ENCODE measurements around the gene ZNF865.

ZNF865 gene

GRCh38 chr19:55622242-55622969 is 17.0 kb downstream of the ZNF865 start:
- in situ Hi-C loops (cut with MboI; ENCODE audit: low sequenced_read_pairs) = loop anchor here (10.0 kb wide), 1 partner anchor 108 kb away; no protein-coding TSS in a partner anchor

- in situ Hi-C loops (cut with MboI; ENCODE audit: low sequenced_read_pairs) = loop anchor here (10.0 kb wide), 1 partner anchor 108 kb away; no protein-coding TSS in a partner anchor
These were observed 17.7 kb downstream of the ZNF865 start for GRCh38 chr19:55623130-55623529.

- in situ Hi-C loops (cut with MboI; ENCODE audit: low sequenced_read_pairs) = loop anchor here (10.0 kb wide), 1 partner anchor 109 kb away; no protein-coding TSS in a partner anchor
These were observed 18.1 kb downstream of the ZNF865 start for GRCh38 chr19:55623561-55623960.

- in situ Hi-C loops (cut with MboI; ENCODE audit: low sequenced_read_pairs) = loop anchor here (10.0 kb wide), 1 partner anchor 110 kb away; no protein-coding TSS in a partner anchor
These were observed 18.9 kb downstream of the ZNF865 start, which contains the start of gene ZNF784 for GRCh38 chr19:55624109-55625003. Gene ZNF784, minus strand, starts transcription at chr19:55624566. Its CDS starts 5 bp downstream, at chr19:55624561.

GRCh38 chr19:55625004-55625326 is 19.5 kb downstream of the ZNF865 start:
- in situ Hi-C loops (cut with MboI; ENCODE audit: low sequenced_read_pairs) = loop anchor here (10.0 kb wide), 1 partner anchor 110 kb away; no protein-coding TSS in a partner anchor

DNA sequence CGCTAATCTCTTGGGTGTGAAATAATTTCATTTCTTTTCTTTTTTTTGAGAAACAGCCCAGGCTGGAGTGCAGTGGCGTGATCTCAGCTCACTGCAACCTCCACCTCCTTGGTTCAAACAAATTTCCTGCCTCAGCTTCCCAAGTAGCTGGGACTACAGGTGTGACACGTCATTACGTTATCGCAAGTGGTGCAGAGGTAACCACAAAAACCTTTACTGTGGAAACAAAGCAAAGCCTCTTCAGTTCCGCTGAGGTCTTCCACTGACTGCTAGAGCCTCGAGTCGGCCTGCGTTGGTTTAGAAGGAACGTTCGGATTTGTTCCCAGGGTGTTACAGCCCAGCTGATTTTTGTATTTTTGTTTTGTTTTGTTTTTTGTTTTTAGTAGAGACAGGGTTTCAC is 20.9 kb downstream of the ZNF865 start:
- in situ Hi-C loops (cut with MboI; ENCODE audit: low sequenced_read_pairs) = loop anchor here (10.0 kb wide), 1 partner anchor 112 kb away; no protein-coding TSS in a partner anchor

DNA sequence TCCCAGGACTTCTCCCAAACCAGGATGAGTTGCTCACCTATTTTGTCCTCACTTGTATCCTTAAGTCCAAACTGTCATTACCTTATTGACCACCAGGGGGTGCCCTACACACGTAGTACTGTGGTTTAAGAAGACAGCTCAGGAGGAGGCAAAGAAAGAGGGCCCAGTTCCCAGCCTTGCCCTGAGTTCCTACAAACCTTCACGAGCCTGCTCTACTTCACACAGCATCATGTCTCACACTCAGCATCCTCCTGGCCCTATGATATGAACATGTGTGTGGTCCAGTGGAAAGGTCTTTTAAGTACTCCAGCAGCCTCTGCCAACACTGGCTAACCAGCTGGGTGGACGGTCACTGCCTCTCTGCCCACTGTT is 27.0 kb downstream of the ZNF865 start:
- in situ Hi-C loops (cut with MboI; ENCODE audit: low sequenced_read_pairs) = no loop called here

GRCh38 chr19:55633861-55634260 is 28.4 kb downstream of the ZNF865 start:
- in situ Hi-C loops (cut with MboI; ENCODE audit: low sequenced_read_pairs) = no loop called here

DNA sequence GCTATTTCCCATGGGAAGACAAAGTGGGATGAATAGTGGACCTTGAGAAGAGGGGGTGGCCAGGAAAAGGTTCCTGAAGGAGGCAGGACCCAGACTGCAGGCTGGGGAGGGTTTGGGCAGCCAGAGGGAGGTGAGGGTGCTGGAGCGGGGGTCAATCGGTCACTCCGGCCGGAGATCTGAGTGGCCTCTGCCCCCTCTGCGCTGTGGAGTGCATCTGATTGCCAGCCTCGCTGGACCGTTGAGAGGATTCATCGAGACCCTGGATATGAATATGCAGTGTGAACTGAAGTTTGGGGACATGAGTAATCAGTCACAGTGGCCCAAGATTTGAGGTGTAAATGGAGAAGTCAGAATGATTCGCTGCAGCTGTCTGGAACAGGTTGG is 29.9 kb downstream of the ZNF865 start:
- in situ Hi-C loops (cut with MboI; ENCODE audit: low sequenced_read_pairs) = no loop called here

GRCh38 chr19:55635856-55636440 is 30.5 kb downstream of the ZNF865 start:
- in situ Hi-C loops (cut with MboI; ENCODE audit: low sequenced_read_pairs) = no loop called here

GRCh38 chr19:55636723-55637122 is 31.3 kb downstream of the ZNF865 start:
- in situ Hi-C loops (cut with MboI; ENCODE audit: low sequenced_read_pairs) = no loop called here

DNA sequence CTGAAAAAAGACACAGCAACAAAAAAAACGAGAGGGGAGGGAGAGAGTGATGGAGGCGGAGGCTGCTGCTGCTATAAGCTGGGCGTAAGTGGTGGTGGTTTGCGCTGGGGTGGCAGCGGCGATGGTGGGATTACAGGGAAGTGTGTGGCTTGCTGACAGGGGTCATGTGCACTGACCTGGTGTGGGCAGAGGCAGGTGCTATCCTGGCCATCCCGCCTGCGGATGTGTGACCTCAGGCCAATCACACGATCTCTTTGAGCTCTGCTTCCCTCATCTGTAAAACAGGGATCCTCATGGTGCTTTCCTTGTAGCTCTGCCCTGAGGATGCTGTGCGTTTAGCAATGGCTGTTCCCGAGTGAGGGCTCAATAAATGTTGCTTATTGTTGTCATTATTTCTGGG is 32.1 kb downstream of the ZNF865 start:
- in situ Hi-C loops (cut with MboI; ENCODE audit: low sequenced_read_pairs) = no loop called here

DNA sequence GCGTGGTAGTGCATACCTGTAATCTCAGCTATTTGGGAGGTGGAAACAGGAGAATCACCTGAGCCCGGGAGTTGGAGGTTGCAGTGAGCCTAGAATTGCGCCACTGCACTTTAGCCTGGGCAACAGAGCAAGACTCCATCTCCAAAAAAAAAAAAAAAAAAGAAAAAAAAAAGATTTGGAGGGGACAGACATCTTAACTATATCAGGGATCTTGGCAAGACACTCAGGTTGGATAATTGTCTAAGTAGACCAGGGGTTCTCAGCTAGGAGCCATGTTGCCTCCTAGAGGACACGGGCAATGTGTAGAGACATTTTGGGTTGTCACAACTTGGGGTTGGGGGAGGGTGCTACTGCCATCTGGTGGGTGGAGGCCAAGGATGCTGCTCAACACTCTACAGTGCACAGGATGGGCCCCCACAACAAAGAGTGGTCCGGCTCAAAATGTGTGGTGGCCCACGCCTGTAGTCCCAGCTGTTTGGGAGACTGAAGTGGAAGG is 33.5 kb downstream of the ZNF865 start:
- in situ Hi-C loops (cut with MboI; ENCODE audit: low sequenced_read_pairs) = no loop called here

DNA sequence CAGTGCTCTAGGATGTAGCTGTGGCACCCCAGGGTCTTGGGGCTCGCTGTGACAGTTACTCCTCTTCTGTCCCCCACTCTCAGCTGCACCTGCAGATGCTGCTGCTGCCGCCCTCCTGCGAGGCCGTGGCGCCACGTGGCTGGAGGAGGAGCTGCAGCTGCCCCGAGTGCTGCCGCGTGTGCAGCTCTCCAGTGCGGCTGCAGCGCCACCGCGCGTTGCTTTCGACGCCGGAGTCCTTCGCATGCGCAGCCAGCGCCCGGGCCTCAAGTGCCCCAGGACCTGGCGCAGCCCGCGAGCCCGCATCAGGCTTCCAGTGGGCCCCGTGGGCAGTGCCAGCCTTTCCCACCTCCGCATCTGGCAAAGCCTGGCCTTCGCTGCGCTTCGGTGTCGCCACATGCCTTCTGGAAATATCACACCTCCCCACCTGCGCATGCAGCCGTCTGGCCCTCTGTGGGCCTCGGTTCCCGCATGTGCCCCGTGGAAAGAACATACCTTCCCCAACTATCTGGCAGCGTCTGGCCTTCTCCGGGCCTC is 34.7 kb downstream of the ZNF865 start:
- in situ Hi-C loops (cut with MboI; ENCODE audit: low sequenced_read_pairs) = no loop called here

- in situ Hi-C loops (cut with MboI; ENCODE audit: low sequenced_read_pairs) = no loop called here
These were observed 35.4 kb downstream of the ZNF865 start, which contains the start of gene ZNF580 for GRCh38 chr19:55640577-55641425. Gene ZNF580, plus strand, starts transcription at chr19:55641002. Its CDS starts 1,507 bp downstream, at chr19:55642509.

DNA sequence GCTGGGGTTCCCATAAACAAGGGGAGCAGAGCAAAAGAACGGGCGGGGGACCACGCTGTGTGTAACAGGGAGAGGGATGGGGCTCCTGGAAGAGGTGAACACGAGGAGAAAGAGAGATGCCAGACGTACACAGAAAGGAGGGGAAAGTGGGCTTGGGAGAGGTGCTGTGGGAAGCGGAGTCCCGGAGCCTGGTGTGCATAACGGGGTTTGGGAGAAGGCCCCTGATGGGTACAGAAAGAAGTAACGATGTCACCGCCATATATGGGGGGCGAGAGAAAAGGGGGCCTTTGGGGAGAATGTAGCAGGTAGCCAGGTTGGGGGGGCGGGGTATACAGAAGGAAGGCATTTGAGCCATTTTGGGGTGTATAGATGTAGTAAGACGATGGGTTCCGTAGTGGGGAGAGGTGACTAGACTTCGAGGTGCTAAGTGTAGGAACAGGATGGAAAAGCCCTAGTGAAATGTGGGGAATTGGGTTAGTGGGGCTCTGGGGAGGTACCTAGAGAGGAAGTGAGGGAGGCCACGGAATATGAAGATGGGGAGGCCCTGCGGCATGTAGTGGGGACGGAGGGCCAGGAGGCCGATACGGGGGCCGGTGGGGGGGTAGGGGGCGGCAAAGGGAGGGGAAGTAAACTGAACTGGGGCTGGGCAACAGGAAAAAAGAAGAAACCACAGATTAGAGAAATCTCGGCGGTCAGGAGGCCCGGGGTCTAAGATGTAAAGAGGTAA is 36.1 kb downstream of the ZNF865 start:
- in situ Hi-C loops (cut with MboI; ENCODE audit: low sequenced_read_pairs) = no loop called here

DNA sequence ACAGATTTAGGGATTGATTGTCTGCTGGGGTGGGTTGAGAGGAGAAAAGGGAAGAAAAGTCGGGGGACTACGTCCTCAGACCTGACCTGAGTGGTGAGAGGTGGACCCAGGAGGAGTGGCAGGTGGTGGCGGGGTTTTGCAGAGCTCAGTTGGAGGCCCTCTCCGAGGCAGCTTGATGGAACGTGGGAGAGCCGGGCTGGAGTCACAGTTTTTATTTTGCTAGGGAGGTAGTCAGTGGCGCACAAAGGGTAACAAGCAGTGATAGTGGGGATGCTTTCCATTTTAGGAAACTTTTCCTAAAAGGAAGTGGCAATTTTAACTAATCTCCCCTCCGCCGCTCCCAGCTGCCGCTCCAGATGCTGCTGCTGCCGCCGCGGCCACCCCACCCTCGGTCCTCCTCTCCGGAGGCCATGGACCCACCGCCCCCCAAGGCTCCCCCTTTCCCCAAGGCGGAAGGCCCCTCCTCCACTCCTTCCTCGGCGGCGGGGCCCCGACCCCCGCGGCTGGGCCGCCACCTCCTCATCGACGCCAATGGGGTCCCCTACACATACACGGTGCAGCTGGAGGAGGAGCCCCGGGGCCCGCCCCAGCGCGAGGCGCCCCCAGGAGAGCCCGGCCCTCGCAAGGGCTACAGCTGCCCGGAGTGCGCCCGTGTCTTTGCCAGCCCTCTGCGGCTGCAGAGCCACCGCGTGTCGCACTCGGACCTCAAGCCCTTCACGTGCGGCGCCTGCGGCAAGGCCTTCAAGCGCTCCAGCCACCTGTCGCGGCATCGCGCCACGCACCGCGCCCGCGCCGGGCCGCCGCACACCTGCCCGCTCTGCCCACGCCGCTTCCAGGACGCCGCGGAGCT is 36.9 kb downstream of the ZNF865 start:
- in situ Hi-C loops (cut with MboI; ENCODE audit: low sequenced_read_pairs) = no loop called here

Data from HL-60/S4 treated with phorbol 12-myristate 13-acetate at 8.2 ng/mL for 4 days and 3 days (cell line).